Brain pericyte (primary cell): ENCODE measurements around the gene FGF14.
"Not testable (repeated sequence)": the region's sequence is repeated elsewhere in the genome, so short reads cannot be mapped to it uniquely, and the experiment has no call there.

Source experiments
- DNase-seq: peaks from one replicate; pipeline ENCODE4 v3.0.0-alpha.2; 2012; ENCODE audit warnings: low read depth, low spot score

FGF14 gene

DNA sequence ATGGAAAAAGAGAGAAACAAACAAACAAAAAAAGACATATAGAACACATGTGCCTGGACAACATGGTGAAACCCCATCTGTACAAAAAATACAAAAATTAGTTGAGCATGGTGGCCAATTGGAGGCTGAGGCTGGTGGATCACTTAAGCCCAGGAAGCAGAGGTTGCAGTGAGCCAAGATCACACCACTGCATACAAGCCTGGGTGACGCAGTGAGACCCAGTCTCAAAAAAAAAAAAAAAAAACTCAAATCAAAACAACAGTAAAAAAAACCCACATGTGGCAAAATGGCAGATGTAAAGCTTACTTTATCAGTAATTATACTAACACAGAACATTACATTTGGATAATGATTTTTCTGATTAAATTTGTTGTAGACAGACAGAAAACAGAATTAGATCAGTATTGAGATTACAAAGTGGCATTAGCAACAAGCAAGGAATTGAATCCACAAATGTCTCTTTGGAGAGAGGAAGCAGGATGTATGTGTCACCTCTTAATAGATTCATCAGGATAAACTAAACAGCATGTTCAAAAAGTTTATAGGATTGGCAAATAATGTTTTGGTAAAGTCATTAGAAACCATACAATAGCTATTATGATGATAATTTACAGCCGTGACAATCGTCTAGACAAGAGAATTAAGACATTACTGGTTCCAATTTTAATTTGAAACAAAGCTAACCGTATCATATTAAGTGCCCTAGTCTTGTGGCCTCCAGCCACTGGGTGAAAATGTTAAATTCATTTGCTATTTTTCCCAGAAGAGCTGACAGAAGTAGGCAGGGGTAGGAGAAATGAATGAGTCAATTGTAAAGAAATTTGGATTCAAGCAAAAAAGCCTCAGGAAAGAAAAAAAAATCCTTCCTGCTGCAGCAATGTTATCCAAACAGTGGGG lies 206.0 kb downstream of the FGF14 start:
- DNase-seq: no peak

- no peak for DNase-seq
Observed at GRCh38 chr13:102192858-102193257, 209.0 kb downstream of the FGF14 start.

GRCh38 chr13:102191951-102192502 lies 209.8 kb downstream of the FGF14 start:
- no peak for DNase-seq

- DNase-seq: no peak
Observed at GRCh38 chr13:102190930-102191329, 210.9 kb downstream of the FGF14 start.

DNA sequence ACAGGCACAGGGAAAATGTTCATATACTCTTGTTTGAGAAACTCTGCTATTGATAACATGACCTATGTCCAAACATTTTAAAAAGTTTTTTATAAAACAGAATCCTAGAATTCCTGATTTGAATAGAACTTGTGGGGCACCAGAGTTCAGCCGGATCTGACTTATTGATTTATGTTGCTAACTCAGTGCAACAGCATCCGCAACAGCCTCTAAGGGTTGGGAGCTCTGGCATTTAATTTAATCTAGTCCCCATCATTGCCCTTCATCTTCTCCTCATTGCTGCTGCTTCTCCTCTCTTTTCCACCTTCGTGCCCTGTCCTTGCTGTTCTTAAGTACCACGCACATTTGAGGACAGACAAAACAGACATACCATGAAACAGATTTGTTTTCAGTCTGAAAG lies 214.5 kb downstream of the FGF14 start:
- no peak for DNase-seq

GRCh38 chr13:102185375-102185984 lies 216.4 kb downstream of the FGF14 start:
- no peak for DNase-seq

DNA sequence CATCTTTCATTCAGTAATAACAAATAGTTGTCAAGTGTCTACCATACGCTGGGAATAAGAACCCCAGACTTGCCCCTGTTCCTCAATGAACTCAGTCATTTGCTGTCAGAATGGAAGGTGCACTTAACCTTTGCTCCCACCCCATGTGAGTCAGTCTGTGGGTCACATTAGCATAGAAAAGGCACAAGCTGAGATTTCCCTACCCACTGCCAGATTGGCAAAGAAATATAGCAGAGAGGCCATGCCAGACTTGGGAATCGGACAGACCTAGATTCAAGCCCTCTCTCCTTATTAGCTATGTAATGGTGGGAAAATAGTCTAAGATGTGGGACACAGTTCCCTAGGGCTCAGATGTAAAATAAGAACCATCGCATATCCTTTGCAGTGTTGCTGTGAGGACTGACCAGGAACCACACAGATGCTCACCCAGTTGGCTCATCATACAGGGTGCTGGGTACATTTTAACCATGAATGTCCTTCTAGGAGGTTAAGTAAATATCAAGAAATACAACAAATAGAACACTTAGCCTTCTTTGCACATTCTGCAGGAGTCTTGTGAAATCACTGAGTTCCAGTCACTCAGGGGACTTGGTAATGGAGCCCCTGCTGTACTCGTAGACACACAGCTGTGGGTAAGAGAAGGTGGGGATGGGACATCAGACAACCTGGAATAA lies 218.2 kb downstream of the FGF14 start:
- DNase-seq: no peak

- DNase-seq: no peak
Observed at GRCh38 chr13:102182170-102182569, 219.7 kb downstream of the FGF14 start.

- DNase-seq: no peak
Observed at GRCh38 chr13:102177431-102177830, 224.4 kb downstream of the FGF14 start.

DNA sequence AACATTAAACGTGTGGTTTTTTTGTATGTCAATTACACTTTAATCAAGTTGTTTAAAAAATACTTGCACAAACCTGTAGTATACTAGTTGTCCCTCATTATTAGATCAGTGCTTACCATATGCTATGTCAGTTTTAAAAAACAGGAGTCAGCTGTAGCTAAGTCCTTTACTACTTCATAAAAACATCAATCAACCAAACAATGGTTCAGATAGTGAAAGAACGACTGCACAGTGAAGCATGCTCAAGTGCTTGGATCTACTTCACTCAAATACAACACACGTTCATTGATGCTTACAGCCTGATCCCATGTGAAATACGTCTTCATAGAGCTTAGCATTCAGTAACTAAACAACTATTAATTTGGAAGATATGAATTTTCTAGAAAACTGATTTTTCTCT lies 225.0 kb downstream of the FGF14 start:
- DNase-seq: no peak

DNA sequence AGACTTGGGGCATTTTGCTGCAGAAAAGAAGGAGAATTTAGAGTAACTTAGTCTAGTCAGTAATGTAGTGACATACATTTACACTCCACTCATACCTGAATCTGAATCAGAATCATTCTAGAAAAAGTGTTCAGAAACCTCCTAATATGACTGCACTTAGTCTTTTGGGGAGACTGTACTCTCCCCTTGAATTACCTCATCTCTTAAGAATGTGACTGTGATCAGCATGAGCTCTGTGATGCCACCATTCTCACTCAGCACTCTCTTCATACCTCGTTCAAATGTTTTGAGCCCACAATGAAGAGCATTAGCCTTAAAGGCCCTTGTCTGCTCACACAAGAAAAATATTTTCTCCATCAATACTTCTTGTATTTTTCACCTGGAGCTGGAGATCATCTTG lies 229.4 kb downstream of the FGF14 start:
- no peak for DNase-seq

DNA sequence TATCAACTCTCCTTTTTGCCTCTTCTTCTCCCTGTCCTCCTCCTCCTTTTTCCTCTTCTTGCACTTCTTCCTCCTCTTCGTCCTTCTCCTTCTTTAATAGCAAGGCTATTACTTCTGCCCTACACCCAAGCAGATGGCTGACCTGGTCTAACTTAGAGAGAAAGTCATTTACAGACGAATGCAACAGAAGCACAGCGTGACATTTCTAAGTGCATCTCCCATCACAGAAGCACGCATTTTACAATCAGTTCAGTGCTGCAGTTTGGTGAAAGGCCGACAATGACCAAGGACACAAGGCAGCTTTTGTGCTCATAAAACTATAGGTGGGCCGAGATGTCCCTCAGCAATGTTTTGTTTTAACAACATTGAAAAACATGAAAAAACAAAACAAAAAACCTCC lies 231.5 kb downstream of the FGF14 start:
- no peak for DNase-seq

- DNase-seq: no peak
Observed at GRCh38 chr13:102169471-102170015, 232.3 kb downstream of the FGF14 start.

GRCh38 chr13:102152790-102153189 lies 249.1 kb downstream of the FGF14 start:
- no peak for DNase-seq

DNA sequence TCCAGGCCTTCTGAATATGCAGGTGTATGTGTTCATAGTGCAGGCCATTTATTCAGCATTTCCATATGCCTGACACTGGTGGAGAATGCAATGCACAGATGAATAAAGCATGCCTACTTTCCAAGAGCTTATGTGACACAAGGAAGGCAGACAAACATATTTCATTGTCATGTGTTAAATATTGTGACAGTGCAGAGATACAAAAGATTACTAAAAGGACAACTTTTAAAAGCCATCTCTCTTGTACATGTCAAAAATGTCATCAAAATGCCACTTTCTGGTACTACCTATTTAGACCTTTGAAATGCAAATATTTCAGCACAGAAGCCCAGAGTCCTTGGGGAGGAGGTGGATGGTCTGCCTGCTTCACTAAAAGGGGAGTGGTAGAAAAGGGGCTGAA lies 254.5 kb downstream of the FGF14 start:
- no peak for DNase-seq

DNA sequence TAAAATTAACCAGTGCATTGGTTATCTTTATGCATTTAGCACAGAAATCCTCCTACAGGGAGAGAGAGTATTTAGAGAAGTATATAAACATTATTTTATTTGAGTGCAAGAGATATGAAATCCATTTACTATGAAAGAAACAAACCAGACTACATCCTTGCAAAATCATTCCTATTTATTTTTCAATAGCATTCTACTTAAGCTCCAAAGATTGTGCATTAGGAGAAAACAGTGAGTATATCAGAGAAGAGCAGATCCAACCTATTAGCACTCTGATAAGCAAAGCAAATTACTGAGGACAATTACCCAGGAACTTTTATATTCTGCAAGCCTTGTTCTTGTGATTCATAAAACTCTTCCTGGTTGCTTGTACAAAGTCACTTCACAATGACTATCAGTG lies 256.1 kb downstream of the FGF14 start:
- no peak for DNase-seq

GRCh38 chr13:102142473-102142826 lies 259.4 kb downstream of the FGF14 start:
- DNase-seq: no peak

GRCh38 chr13:102141625-102142472 lies 260.0 kb downstream of the FGF14 start:
- DNase-seq: no peak

- DNase-seq: no peak
Observed at GRCh38 chr13:102139626-102140025, 262.2 kb downstream of the FGF14 start.

DNA sequence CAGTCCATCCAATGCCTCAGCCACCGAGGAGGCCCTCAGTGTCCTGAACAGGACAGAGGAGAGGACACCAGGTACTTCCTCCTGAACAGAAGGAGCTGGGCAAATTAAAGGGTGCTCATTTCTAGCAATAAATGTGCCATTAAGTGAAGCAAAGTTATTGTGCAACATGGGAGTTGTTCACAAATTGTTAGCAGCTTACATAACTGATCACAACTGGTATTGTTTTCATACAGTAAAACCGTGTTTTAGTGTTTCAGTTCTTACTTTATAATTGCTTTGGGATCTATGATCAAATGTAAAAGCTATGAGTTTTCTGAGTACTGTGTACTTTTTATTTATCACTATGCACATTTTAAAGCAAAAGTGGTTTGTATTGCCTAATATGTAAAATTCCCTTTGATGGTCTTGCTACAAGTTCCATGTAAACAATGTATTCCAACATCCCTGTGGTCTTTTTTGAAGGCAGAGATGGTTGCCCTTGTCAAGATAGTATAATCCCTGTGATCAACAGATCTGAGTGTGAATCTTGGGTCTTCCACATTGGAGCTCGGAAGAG lies 263.1 kb downstream of the FGF14 start:
- DNase-seq: no peak

- not testable (repeated sequence) for DNase-seq
Observed at GRCh38 chr13:102137904-102138303, 263.9 kb downstream of the FGF14 start.
